ENCODE results near the gene BRSK2. TPM values are rescaled to one million over a fixed set of nuclear protein-coding genes. Genes with fewer than 3 reads are reported as not detected.

BRSK2 gene
- total and polyA plus RNA-seq, 9 of the 15 experiments (the other 6 are each of a cell fraction or from before 2014, with no cell fraction given) = 0.06 to 0.52 (median 0.18) TPM; not detected in 5

GRCh38 chr11:1361882-1362281 is 27.9 kb upstream of the BRSK2 start:
- intact Hi-C loops (cut with micrococcal nuclease) = no loop called here
- DNase-seq (ENCODE audit: extremely low read depth in 1 of 4, low spot score in 3 of 4) = no peak
- WGBS (ENCODE audit: insufficient coverage, low coverage, missing lambda C conversion rate) = 1% methylated on average over 7 of the region's 7 CpGs
- Histone ChIP-seq H3K9ac (ENCODE audit: insufficient read depth in 1 of 2, low read depth in 2 of 2, low read length in 2 of 2) (no peak overlapping the region), H2AFZ (ENCODE audit: low read depth, low read length) (no peak overlapping the region), H3K79me2 (ENCODE audit: control insufficient read depth, insufficient read depth, low read length) (no peaks in the 10 kb centered on the region), H3K4me3 (no peak overlapping the region), H3K4me1 (replicated peaks in 1 of 2; ENCODE audit: control insufficient read depth in 2 of 2, insufficient read depth in 2 of 2, low read length in 2 of 2) (peaks cover 6 to 12% of the 10 kb centered on the region in 2 experiments; a peak in 3 of 5 replicates), H4K20me1 (replicated peaks; ENCODE audit: control insufficient read depth, insufficient read depth, low read length) (peaks cover 6% of the 10 kb centered on the region; the same call in 1 of the 2 replicates), H3K9me3 (replicated peaks; ENCODE audit: control insufficient read depth, insufficient read depth, low read depth, low read length) (no peaks in the 10 kb centered on the region), H3K36me3 (ENCODE audit: control insufficient read depth, insufficient read depth, low read length) (no peaks in the 10 kb centered on the region), H3K27me3 (ENCODE audit: control insufficient read depth in 2 of 2, insufficient read depth in 2 of 2, low read length in 2 of 2) (peaks cover 12 to 48% of the 10 kb centered on the region in 2 experiments; a peak in 4 of 5 replicates), H3K9me1 (ENCODE audit: control insufficient read depth, insufficient read depth, low read length) (no peaks in the 10 kb centered on the region), H3K27ac (ENCODE audit: extremely low read depth, low read depth, low read length) (no peak overlapping the region), H3K4me2 (ENCODE audit: insufficient read depth, low read length) (no peak overlapping the region)
- BruUV-seq (replicated peaks) = no TSS peak
- POLR2A ChIA-PET = interaction anchor here (0.6 kb wide), 1 partner anchor 36 kb away, joined by 4 read pairs; no protein-coding TSS in a partner anchor
- CTCF ChIA-PET (ENCODE audit: low intra/inter-chr PET ratio) = no interaction called here
- in situ Hi-C loops (cut with MboI) = no loop called here
- FAIRE-seq = no peak
- no peak for ATAC-seq
- TF ChIP-seq ZBTB11 (CRISPR knock-in tag; IDR thresholded peaks at IDR 0.05) (no peak), RB1 (IDR thresholded peaks at IDR 0.05; ENCODE audit: low read depth) (no peak), SETDB1 (IDR thresholded peaks at IDR 0.05; ENCODE audit: low read length) (no peak), ZNF551 (CRISPR knock-in tag; IDR thresholded peaks at IDR 0.05) (no peak), TARDBP (IDR thresholded peaks at IDR 0.05) (no peak), SAP30 (IDR thresholded peaks at IDR 0.05; ENCODE audit: borderline replicate concordance, insufficient read depth, low read depth, low read length, poor library complexity, severe bottlenecking) (no peak), ZNF224 (CRISPR knock-in tag; IDR thresholded peaks at IDR 0.05) (no peak), MXI1 (IDR thresholded peaks at IDR 0.05; ENCODE audit: low read depth, low read length) (no peak), HNRNPUL1 (IDR thresholded peaks at IDR 0.05; ENCODE audit: low read length) (no peak), ZNF668 (CRISPR knock-in tag; IDR thresholded peaks at IDR 0.05) (no peak), ZNF253 (CRISPR knock-in tag; conservative IDR thresholded peaks at IDR 0.05) (no peak), ZNF174 (CRISPR knock-in tag; IDR thresholded peaks at IDR 0.05) (no peak), PTRF (tag; IDR thresholded peaks at IDR 0.05) (no peak)
- TF ChIP-seq, protein P1, sequence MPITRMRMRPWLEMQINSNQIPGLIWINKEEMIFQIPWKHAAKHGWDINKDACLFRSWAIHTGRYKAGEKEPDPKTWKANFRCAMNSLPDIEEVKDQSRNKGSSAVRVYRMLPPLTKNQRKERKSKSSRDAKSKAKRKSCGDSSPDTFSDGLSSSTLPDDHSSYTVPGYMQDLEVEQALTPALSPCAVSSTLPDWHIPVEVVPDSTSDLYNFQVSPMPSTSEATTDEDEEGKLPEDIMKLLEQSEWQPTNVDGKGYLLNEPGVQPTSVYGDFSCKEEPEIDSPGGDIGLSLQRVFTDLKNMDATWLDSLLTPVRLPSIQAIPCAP (CRISPR knock-in tag; IDR thresholded peaks at IDR 0.05; ENCODE audit: borderline replicate concordance) = no peak
- TF ChIP-seq, protein P2, sequence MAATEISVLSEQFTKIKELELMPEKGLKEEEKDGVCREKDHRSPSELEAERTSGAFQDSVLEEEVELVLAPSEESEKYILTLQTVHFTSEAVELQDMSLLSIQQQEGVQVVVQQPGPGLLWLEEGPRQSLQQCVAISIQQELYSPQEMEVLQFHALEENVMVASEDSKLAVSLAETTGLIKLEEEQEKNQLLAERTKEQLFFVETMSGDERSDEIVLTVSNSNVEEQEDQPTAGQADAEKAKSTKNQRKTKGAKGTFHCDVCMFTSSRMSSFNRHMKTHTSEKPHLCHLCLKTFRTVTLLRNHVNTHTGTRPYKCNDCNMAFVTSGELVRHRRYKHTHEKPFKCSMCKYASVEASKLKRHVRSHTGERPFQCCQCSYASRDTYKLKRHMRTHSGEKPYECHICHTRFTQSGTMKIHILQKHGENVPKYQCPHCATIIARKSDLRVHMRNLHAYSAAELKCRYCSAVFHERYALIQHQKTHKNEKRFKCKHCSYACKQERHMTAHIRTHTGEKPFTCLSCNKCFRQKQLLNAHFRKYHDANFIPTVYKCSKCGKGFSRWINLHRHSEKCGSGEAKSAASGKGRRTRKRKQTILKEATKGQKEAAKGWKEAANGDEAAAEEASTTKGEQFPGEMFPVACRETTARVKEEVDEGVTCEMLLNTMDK (IDR thresholded peaks at IDR 0.05; ENCODE audit: borderline replicate concordance, insufficient read depth, low read depth, low read length, poor library complexity, severe bottlenecking) = no peak

Measured in K562 (cell line).